H9 (cell line): ENCODE data around the gene WFDC2. TPM values are rescaled to one million over a fixed set of nuclear protein-coding genes. Genes with fewer than 3 reads are reported as not detected.

Source experiments
- DNase-seq: peaks from one replicate; pipeline ENCODE4 v3.0.0-alpha.2; 2017
- H2AFZ ChIP-seq: one replicate; pipeline ENCODE4 v1.6.1; 2013; ENCODE audit warnings: mild to moderate bottlenecking, low read length, control low read depth, moderate library complexity
- H2AK5ac ChIP-seq: 2 replicates; pipeline ENCODE4 v1.6.1; 2013; ENCODE audit warnings: low read length, control low read depth, mixed read lengths; ENCODE audit not compliant: insufficient read length
- H2BK120ac ChIP-seq: one replicate; pipeline ENCODE4 v1.6.1; 2013; ENCODE audit warnings: low read depth, mild to moderate bottlenecking, low read length, control low read depth, inconsistent platforms; ENCODE audit not compliant: poor library complexity, severe bottlenecking
- H2BK12ac ChIP-seq: 2 replicates; pipeline ENCODE4 v1.6.1; 2013; ENCODE audit warnings: low read length, control low read depth, mixed read lengths, low read depth; ENCODE audit not compliant: insufficient read length
- H2BK15ac ChIP-seq: 2 replicates; pipeline ENCODE4 v1.6.1; 2013; ENCODE audit warnings: low read depth, low read length, control low read depth
- H2BK20ac ChIP-seq: one replicate; pipeline ENCODE4 v1.6.1; 2013; ENCODE audit warnings: low read depth, mild to moderate bottlenecking, low read length, control low read depth, inconsistent platforms; ENCODE audit not compliant: poor library complexity, severe bottlenecking
- H2BK5ac ChIP-seq: 2 replicates; pipeline ENCODE4 v1.6.1; 2013; ENCODE audit warnings: low read length, control low read depth, mixed read lengths; ENCODE audit not compliant: insufficient read length
- H3K14ac ChIP-seq: 2 replicates; pipeline ENCODE4 v1.6.1; 2013; ENCODE audit warnings: low read length, control low read depth; ENCODE audit not compliant: insufficient read depth
- H3K18ac ChIP-seq: 2 replicates; pipeline ENCODE4 v1.6.1; 2013; ENCODE audit warnings: low read depth, mild to moderate bottlenecking, mixed read lengths, low read length, control low read depth; ENCODE audit not compliant: insufficient read length
- H3K23ac ChIP-seq: 2 replicates; pipeline ENCODE4 v1.6.1; 2013; ENCODE audit warnings: low read length, control low read depth, mixed read lengths, low read depth; ENCODE audit not compliant: insufficient read length
- H3K23me2 ChIP-seq: 2 replicates; pipeline ENCODE4 v1.6.1; 2013; ENCODE audit warnings: low read depth, mild to moderate bottlenecking, mixed read lengths, low read length, control low read depth; ENCODE audit not compliant: insufficient read length, poor library complexity, severe bottlenecking
- H3K27ac ChIP-seq: 2 replicates; pipeline ENCODE4 v1.5.1; 2013; ENCODE audit warnings: low read length, control low read depth, mixed read lengths, low read depth; ENCODE audit not compliant: insufficient read length
- H3K27me3 ChIP-seq: 2 replicates; pipeline ENCODE4 v1.6.1; 2013; ENCODE audit warnings: low read length, control low read depth, inconsistent platforms; ENCODE audit not compliant: insufficient read depth
- H3K4ac ChIP-seq: 2 replicates; pipeline ENCODE4 v1.6.1; 2013; ENCODE audit warnings: low read depth, mild to moderate bottlenecking, control low read depth, inconsistent platforms, low read length, moderate library complexity
- H3K4me1 ChIP-seq: 2 replicates; pipeline ENCODE4 v1.6.1; 2013; ENCODE audit warnings: low read length, control low read depth, inconsistent platforms; ENCODE audit not compliant: insufficient read depth
- H3K4me2 ChIP-seq: 2 replicates; pipeline ENCODE4 v1.6.1; 2013; ENCODE audit warnings: low read length, control low read depth, mixed read lengths; ENCODE audit not compliant: insufficient read length, insufficient read depth
- H3K56ac ChIP-seq: 2 replicates; pipeline ENCODE4 v1.6.1; 2013; ENCODE audit warnings: low read depth, mild to moderate bottlenecking, mixed read lengths, low read length, control low read depth; ENCODE audit not compliant: insufficient read length
- H3K79me1 ChIP-seq: 2 replicates; pipeline ENCODE4 v1.6.1; 2013; ENCODE audit warnings: low read depth, mild to moderate bottlenecking, moderate library complexity, low read length, control low read depth, inconsistent platforms; ENCODE audit not compliant: insufficient read depth, poor library complexity, severe bottlenecking
- H3K79me2 ChIP-seq: 2 replicates; pipeline ENCODE4 v1.6.1; 2013; ENCODE audit warnings: low read length, control low read depth, inconsistent platforms; ENCODE audit not compliant: insufficient read depth
- H3K9ac ChIP-seq: 2 replicates; pipeline ENCODE4 v1.6.1; 2013; ENCODE audit warnings: low read length, control low read depth, mixed read lengths; ENCODE audit not compliant: insufficient read length; ENCODE audit errors: extremely low read depth
- H3K9me3 ChIP-seq: one replicate; pipeline ENCODE4 v1.6.1; 2013; ENCODE audit warnings: low read depth, low read length, inconsistent platforms; ENCODE audit not compliant: control insufficient read depth
- H3T11ph ChIP-seq: one replicate; pipeline ENCODE4 v1.6.1; 2013; ENCODE audit warnings: mild to moderate bottlenecking, low read length, control low read depth, inconsistent platforms
- H4K20me1 ChIP-seq: one replicate; pipeline ENCODE4 v1.6.1; 2013; ENCODE audit not compliant: control insufficient read depth, insufficient read length, insufficient read depth
- H4K5ac ChIP-seq: 2 replicates; pipeline ENCODE4 v1.6.1; 2013; ENCODE audit warnings: low read depth, mild to moderate bottlenecking, mixed read lengths, low read length, control low read depth; ENCODE audit not compliant: insufficient read length
- H4K8ac ChIP-seq: replicated peaks from 2 replicates; pipeline ENCODE4 v1.6.1; 2013; ENCODE audit warnings: low read length, control low read depth, mixed read lengths, low read depth; ENCODE audit not compliant: insufficient read length
- H4K91ac ChIP-seq: 2 replicates; pipeline ENCODE4 v1.6.1; 2013; ENCODE audit warnings: low read depth, mild to moderate bottlenecking, moderate library complexity, mixed read lengths, low read length, control low read depth; ENCODE audit not compliant: insufficient read length
- H3K27ac Mint-ChIP-seq, 3 experiments: 2 replicates in 2 of 3; 3 replicates in 1 of 3; pipeline ENCODE4 v1.8.0; 2020 to 2021; ENCODE audit warnings: mixed read lengths in 3 of 3, mild to moderate bottlenecking in 1 of 3, moderate library complexity in 1 of 3
- H3K27me3 Mint-ChIP-seq: 2 replicates; pipeline ENCODE4 v1.8.0; 2021; ENCODE audit warnings: low read depth, mild to moderate bottlenecking, moderate library complexity, mixed read lengths
- H3K36me3 Mint-ChIP-seq, 3 experiments: 2 replicates in 2 of 3; 3 replicates in 1 of 3; pipeline ENCODE4 v1.8.0; 2020 to 2021; ENCODE audit warnings: low read depth in 3 of 3, mixed read lengths in 3 of 3; ENCODE audit not compliant: insufficient read depth in 1 of 3
- H3K4me1 Mint-ChIP-seq, 2 experiments: 2 replicates each; pipeline ENCODE4 v1.8.0; 2020; ENCODE audit warnings: mixed read lengths in 2 of 2
- H3K4me3 Mint-ChIP-seq, 2 experiments: 2 replicates in 1 of 2; 3 replicates in 1 of 2; pipeline ENCODE4 v1.8.0; 2020 to 2021; ENCODE audit warnings: mild to moderate bottlenecking in 2 of 2, mixed read lengths in 2 of 2, moderate library complexity in 1 of 2
- H3K9me3 Mint-ChIP-seq, 2 experiments: 2 replicates in 1 of 2; 3 replicates in 1 of 2; pipeline ENCODE4 v1.8.0; 2020; ENCODE audit warnings: mild to moderate bottlenecking in 2 of 2, mixed read lengths in 2 of 2, moderate library complexity in 1 of 2
- CTCF ChIP-seq: fragments of 200-600 bp; sonication (generic); conservative IDR thresholded peaks from 3 replicates; pipeline ENCODE4 v1.8.0; 2021; ENCODE audit warnings: antibody characterized with exemption, mild to moderate bottlenecking
- WGBS: extraction: QIAGEN DNeasy Blood & Tissue Kit; methylation state at CpG from one replicate; pipeline ENCODE4 v1.1.7; 2013; ENCODE audit warnings: missing lambda C conversion rate, low lambda C conversion rate, mixed read lengths; ENCODE audit not compliant: insufficient read length; ENCODE audit errors: extremely low coverage; 5-methylcytosine and 5-hydroxymethylcytosine counted together
- total RNA-seq: library from RNA; stranded (reverse); gene quantifications from 2 replicates; pipeline ENCODE4 v1.2.1, GENCODE V29; 2021

The WFDC2 gene
- total RNA-seq, 1 experiment from 2014 or later: 57.1 TPM

- H2BK15ac ChIP-seq: no peak overlapping the region
- no peak overlapping the region for H2AFZ ChIP-seq
- H4K5ac ChIP-seq: no peak overlapping the region
- H2BK12ac ChIP-seq: no peak overlapping the region
- H3K4me2 ChIP-seq: no peak overlapping the region
- DNase-seq: no peak
- no peaks in the 10 kb centered on the region for H3K9me3 Mint-ChIP-seq
- H3K23ac ChIP-seq: no peak overlapping the region
- no peak overlapping the region for H3K27ac Mint-ChIP-seq
- H3K36me3 Mint-ChIP-seq: peaks cover 27 to 49% (median 43%) of the 10 kb centered on the region in 3 experiments; a peak in 6 of 7 replicates
- H2BK120ac ChIP-seq: no peak overlapping the region
- H3K56ac ChIP-seq: no peak overlapping the region
- H3K27me3 ChIP-seq: no peaks in the 10 kb centered on the region
- no peaks in the 10 kb centered on the region; the same call in 1 of the 2 replicates for H3K4me1 ChIP-seq
- no CpG with 5 or more reads among the region's 8 CpGs for WGBS
- H3K14ac ChIP-seq: no peak overlapping the region
- no peaks in the 10 kb centered on the region for H4K20me1 ChIP-seq
- H3K4me1 Mint-ChIP-seq: peaks cover 8 to 9% of the 10 kb centered on the region in 2 experiments
- H3T11ph ChIP-seq: no peak overlapping the region
- H3K27ac ChIP-seq: no peak overlapping the region
- no peak overlapping the region for H3K9ac ChIP-seq
- TF ChIP-seq CTCF: no peak
- H4K91ac ChIP-seq: no peak overlapping the region
- H3K9me3 ChIP-seq: no peaks in the 10 kb centered on the region
- no peak overlapping the region for H2BK20ac ChIP-seq
- H4K8ac ChIP-seq: no peak overlapping the region
- peaks cover 2% of the 10 kb centered on the region; the same call in 1 of the 2 replicates for H3K79me2 ChIP-seq
- no peaks in the 10 kb centered on the region for H3K79me1 ChIP-seq
- no peak overlapping the region for H3K18ac ChIP-seq
- H3K4ac ChIP-seq: no peak overlapping the region
- H3K4me3 Mint-ChIP-seq: no peak overlapping the region; a peak in 1 of 5 replicates
- no peaks in the 10 kb centered on the region for H3K27me3 Mint-ChIP-seq
- H2AK5ac ChIP-seq: no peak overlapping the region
- peaks cover 7% of the 10 kb centered on the region for H3K23me2 ChIP-seq
- no peak overlapping the region for H2BK5ac ChIP-seq
These were observed 49.4 kb upstream of the WFDC2 start for GRCh38 chr20:45420125-45420524.
